Adrenal gland (tissue), 12 donors: ENCODE data around the gene TPRN. TPM values are rescaled to one million over a fixed set of nuclear protein-coding genes. Genes with fewer than 3 reads are reported as not detected.

Experiments
- DNase-seq, 7 donors: peaks; one replicate each; pipeline ENCODE4 v3.0.0-alpha.2; 2019 to 2020
- H3K27ac ChIP-seq, 5 donors: fragments of 200-600 bp; sonication (generic) in 4 of 5; 1 replicate in 3 of 5; 2 replicates in 2 of 5; pipeline versions ENCODE4 v1.5.1 to v1.8.0; 2016 to 2020; ENCODE audit warnings: mild to moderate bottlenecking in 1 of 5
- H3K27me3 ChIP-seq: fragments of 200-600 bp; 2 replicates; pipeline ENCODE4 v1.8.0; 2021
- H3K36me3 ChIP-seq, 2 donors: fragments of 200-600 bp; replicated peaks in 1 of 2; 1 replicate in 1 of 2; 2 replicates in 1 of 2; pipeline versions ENCODE4 v1.5.1 to v1.8.0; 2018 to 2022
- H3K4me1 ChIP-seq, 2 donors: fragments of 200-600 bp; replicated peaks in 1 of 2; 1 replicate in 1 of 2; 2 replicates in 1 of 2; pipeline versions ENCODE4 v1.5.1 to v1.8.0; 2018 to 2021
- H3K4me3 ChIP-seq, 4 donors: fragments of 200-600 bp; sonication (generic) in 3 of 4; one replicate each; pipeline ENCODE4 v1.5.1; 2016 to 2018
- H3K9me3 ChIP-seq, 3 donors: fragments of 200-600 bp; sonication (generic) in 1 of 3; replicated peaks in 1 of 3; 1 replicate in 2 of 3; 2 replicates in 1 of 3; pipeline versions ENCODE4 v1.5.1 to v1.8.0; 2016 to 2021
- POLR2A ChIP-seq, 2 donors: fragments of 450-650 bp; IDR thresholded peaks; one replicate each; pipeline ENCODE4 v1.6.1; 2017; ENCODE audit warnings: antibody characterized with exemption in 2 of 2, mild to moderate bottlenecking in 2 of 2, moderate library complexity in 1 of 2
- whole genome bisulfite sequencing, 4 donors: extraction: QIAGEN DNeasy Blood & Tissue Kit in 2 of 4; methylation state at CpG; one replicate each; pipeline versions ENCODE4 v1.1.5 to v1.1.7; 2013 to 2017; 5-methylcytosine and 5-hydroxymethylcytosine counted together
- intact Hi-C, 2 donors: fragments of 100-400 bp; cut with DNase I; formaldehyde crosslinking; loops; one replicate each; pipeline versions ENCODE4 v1.14.1 to v1.15.0; 2022 to 2023
- polyA plus RNA-seq, 3 donors: library from polyadenylated mRNA; stranded (reverse); fragments of 200-250 nt in 2 of 3; fragments of 350-450 nt in 1 of 3; fragmentation: Illumina TruSeq in 1 of 3; extraction: RNeasy Lipid Tissue Mini Kit (QIAGEN cat#74804) in 1 of 3; gene quantifications; one replicate each; pipeline ENCODE4 v1.2.3, GENCODE V29; 2013 to 2014
- total RNA-seq, 9 donors: library from RNA; depleted of rRNA in 4 of 9; stranded (reverse); fragments of >200 nt in 4 of 9; fragments of 120-200 nt in 1 of 9; fragmentation: NEBNext Ultra II Directional in 1 of 9; extraction: Animal tissue kit (Norgen Biotek cat#: 25700) in 1 of 9; gene quantifications; one replicate each; pipeline versions ENCODE4 v1.1.0 to v1.2.4, GENCODE V29; 2013 to 2023
- TF ChIP-seq, protein P1 (sequence below), 6 experiments: fragments of 450-650 bp in 4 of 6; fragments of 200-600 bp in 2 of 6; sonication (generic) in 1 of 6; IDR thresholded peaks; 1 replicate in 5 of 6; 2 replicates in 1 of 6; pipeline versions ENCODE4 v1.5.1 to v1.8.0; 2016 to 2021; ENCODE audit warnings: antibody characterized with exemption in 6 of 6, mild to moderate bottlenecking in 2 of 6, moderate library complexity in 1 of 6
- donor health status: healthy with polysubstance abuse.
- donor health status: Bipolar disorder and iron deficiency.
- donor health status: DM: yes; HTN: yes; CAD: no.
- donor health status: DM: no; HTN: no; CAD: no.
- donor health status: DM: no; HTN: no; CAD: no.
- donor health status: DM: yes; HTN: yes; CAD: no.

Gene TPRN
- total and polyA plus RNA-seq, 12 donors: 1.4 to 23.5 (median 8.5) TPM

DNA sequence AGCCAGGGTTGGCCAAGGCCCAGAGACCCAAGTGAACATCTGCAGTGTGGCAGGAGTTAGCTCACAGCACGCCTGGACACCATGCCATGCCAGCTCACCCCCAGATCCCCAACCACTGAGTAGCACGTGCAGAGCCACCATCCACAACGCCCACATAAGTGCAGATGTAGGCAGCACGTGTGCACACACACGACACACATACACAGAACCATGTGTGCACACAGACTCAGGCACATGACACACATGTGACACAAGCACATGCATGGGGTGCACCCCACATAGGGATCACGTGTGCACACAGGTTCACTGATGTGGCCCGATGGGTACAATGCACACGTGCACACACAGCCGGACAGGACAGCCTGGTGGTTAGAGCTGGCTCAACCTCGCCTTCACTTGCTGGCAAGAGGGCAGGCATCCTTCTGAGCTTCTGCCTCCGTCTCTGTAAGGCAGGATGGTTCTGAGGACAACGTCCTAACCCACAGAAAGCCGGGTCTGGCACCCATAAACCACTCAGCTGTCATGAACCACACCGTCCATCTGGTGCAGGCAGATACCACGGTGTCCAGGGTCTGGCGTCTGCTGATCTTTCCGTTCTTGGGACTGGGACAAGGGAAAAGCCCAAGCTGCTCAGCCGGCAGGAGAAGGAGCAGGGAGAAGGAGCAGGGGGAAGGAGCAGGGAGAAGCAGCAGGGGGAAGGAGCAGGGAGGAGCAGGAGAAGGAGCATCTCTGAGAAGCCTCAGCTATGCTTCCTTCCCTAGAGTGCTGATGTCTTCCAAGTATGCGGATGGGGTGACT lies 42.7 kb downstream of the TPRN start:
- Histone ChIP-seq H3K9me3 (no peaks in the 10 kb centered on the region), H3K27me3 (peaks cover 55% of the 10 kb centered on the region), H3K27ac (no peak overlapping the region), H3K36me3 (no peaks in the 10 kb centered on the region), H3K4me1 (peaks cover 0 to 9% of the 10 kb centered on the region in 2 donors), H3K4me3 (no peak overlapping the region)
- WGBS, 4 donors: 56 to 65% (median 59%) methylated on average over 11 to 19 of the region's 19 CpGs
- DNase-seq: no peak
- no peak for TF ChIP-seq POLR2A (IDR thresholded peaks at IDR 0.05)
- TF ChIP-seq, protein P1, sequence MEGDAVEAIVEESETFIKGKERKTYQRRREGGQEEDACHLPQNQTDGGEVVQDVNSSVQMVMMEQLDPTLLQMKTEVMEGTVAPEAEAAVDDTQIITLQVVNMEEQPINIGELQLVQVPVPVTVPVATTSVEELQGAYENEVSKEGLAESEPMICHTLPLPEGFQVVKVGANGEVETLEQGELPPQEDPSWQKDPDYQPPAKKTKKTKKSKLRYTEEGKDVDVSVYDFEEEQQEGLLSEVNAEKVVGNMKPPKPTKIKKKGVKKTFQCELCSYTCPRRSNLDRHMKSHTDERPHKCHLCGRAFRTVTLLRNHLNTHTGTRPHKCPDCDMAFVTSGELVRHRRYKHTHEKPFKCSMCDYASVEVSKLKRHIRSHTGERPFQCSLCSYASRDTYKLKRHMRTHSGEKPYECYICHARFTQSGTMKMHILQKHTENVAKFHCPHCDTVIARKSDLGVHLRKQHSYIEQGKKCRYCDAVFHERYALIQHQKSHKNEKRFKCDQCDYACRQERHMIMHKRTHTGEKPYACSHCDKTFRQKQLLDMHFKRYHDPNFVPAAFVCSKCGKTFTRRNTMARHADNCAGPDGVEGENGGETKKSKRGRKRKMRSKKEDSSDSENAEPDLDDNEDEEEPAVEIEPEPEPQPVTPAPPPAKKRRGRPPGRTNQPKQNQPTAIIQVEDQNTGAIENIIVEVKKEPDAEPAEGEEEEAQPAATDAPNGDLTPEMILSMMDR (IDR thresholded peaks at IDR 0.05): no peak
- intact Hi-C loops: no loop called here

DNA sequence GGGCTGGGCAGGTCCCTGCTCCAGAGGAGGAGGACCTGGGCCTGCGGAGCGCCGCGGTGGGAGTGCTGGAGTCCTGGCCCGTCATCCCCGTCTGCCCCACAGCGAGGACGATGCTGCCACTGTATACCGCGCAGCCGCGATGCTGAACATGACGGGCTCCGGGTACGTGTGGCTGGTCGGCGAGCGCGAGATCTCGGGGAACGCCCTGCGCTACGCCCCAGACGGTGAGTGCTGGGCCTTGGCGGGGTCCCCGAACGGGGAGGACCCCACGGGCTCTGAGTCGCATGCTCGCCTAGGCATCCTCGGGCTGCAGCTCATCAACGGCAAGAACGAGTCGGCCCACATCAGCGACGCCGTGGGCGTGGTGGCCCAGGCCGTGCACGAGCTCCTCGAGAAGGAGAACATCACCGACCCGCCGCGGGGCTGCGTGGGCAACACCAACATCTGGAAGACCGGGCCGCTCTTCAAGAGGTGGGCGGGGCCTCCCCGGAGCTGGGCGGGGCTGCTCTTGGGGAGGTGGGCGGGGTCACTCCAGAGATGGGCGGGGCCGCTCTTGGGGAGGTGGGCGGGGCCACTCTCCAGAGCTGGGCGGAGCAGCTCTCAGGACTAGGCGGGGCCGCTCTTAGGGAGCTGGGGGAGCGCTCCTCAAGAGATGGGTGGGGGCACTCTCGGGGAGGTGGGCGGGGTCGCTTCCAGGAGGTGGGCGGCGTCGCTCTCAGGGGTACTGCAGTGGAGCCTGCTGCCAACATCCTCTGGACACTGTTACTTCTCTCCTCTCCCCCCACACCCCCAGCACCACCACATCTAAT lies 43.8 kb downstream of the TPRN start:
- no peaks in the 10 kb centered on the region for H3K9me3 ChIP-seq
- intact Hi-C loops: no loop called here
- H3K4me3 ChIP-seq: no peak overlapping the region
- peak in 1 of 7 donors; percentile 16 for DNase-seq
- peaks cover 45% of the 10 kb centered on the region for H3K27me3 ChIP-seq
- H3K4me1 ChIP-seq: peaks cover 0 to 4% of the 10 kb centered on the region in 2 donors
- WGBS, 4 donors: 0 to 20% (median 3%) methylated on average over 2 to 65 of the region's 65 CpGs
- H3K27ac ChIP-seq: no peak overlapping the region
- no peaks in the 10 kb centered on the region for H3K36me3 ChIP-seq
- TF ChIP-seq, protein P1 (IDR thresholded peaks at IDR 0.05): no peak
- TF ChIP-seq POLR2A (IDR thresholded peaks at IDR 0.05): no peak

DNA sequence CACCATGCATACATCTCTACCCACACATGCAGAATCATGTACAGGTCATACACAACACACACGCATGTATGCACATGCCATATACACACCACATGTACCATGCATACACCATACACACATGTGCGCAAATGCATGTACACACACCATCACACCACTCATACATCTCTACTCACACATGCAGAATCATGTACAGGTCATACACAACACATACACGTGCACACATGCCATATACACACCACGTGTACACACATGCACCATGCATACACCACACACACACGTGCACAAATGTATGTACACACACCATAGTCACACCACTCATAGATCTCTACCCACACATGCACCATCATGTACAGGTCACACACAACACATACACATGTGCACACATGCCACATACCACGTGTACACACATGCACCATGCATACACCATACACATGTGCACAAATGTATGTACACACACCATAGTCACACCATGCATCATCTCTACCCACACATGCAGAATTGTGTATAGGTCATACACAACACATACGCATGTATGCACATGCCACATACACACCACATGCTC lies 47.6 kb downstream of the TPRN start:
- no peak for TF ChIP-seq POLR2A (IDR thresholded peaks at IDR 0.05)
- no peaks in the 10 kb centered on the region for H3K36me3 ChIP-seq
- intact Hi-C loops: no loop called here
- H3K9me3 ChIP-seq: no peaks in the 10 kb centered on the region
- no peak for DNase-seq
- peaks cover 0 to 4% of the 10 kb centered on the region in 2 donors for H3K4me1 ChIP-seq
- no peak overlapping the region for H3K27ac ChIP-seq
- peaks cover 13% of the 10 kb centered on the region for H3K27me3 ChIP-seq
- WGBS, 4 donors: 87 to 90% (median 87%) methylated on average over 7 of the region's 7 CpGs
- no peak overlapping the region for H3K4me3 ChIP-seq

DNA sequence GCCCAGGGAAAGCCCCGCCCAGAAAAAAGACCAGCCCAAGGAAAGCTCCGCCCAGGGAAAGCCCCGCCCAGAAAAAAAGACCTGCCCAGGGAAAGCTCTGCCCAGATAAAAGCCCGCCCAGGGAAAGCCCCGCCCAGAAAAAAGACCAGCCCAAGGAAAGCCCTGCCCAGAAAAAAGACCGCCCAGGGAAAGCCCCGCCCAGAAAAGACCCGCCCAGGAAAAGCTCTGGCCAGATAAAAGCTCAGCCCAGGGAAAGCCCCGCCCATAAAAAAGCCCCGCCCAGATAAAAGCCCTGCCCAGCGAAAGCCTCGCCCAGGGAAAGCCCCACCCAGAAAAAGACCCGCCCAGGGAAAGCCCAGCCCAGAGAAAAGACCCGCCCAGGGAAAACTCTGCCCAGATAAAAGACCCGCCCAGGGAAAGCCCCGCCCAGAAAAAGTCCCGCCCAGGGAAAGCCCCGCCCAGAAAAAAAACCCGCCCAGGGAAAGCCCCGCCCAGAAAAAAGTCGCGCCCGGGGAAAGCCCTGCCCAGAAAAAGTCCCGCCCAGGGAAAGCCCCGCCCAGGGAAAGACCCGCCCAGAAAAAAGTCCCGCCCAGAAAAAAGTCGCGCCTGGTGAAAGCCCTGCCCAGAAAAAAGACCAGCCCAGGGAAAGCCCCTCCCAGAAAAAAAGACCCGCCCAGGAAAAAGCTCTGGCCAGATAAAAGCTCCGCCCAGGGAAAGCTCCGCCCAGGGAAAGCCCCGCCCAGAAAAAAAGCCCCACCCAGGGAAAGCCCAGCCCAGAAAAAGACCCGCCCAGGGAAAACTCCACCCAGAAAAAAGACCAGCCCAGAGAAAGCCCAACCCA lies 49.7 kb downstream of the TPRN start:
- intact Hi-C loops: no loop called here
- TF ChIP-seq POLR2A (IDR thresholded peaks at IDR 0.05): no peak
- TF ChIP-seq, protein P1 (IDR thresholded peaks at IDR 0.05): no peak
- no peak overlapping the region for H3K4me3 ChIP-seq
- peaks cover 4% of the 10 kb centered on the region for H3K27me3 ChIP-seq
- no peaks in the 10 kb centered on the region for H3K9me3 ChIP-seq
- DNase-seq: peak in 2 of 7 donors; percentile 53 to 62
- H3K4me1 ChIP-seq: no peaks in the 10 kb centered on the region
- H3K27ac ChIP-seq: no peak overlapping the region
- WGBS, 4 donors: 25 to 43% (median 33%) methylated on average over 32 to 34 of the region's 34 CpGs
- no peaks in the 10 kb centered on the region for H3K36me3 ChIP-seq
